GM19324 (cell line): ENCODE results near the gene OR14A16.

ENCODE experiments used
- ATAC-seq: cut with Tn5 transposase; IDR thresholded peaks from one replicate; pipeline ENCODE4 v1.9.1; 2021; ENCODE audit warnings: mild to moderate bottlenecking, moderate library complexity; ENCODE audit not compliant: unreplicated experiment, low FRiP score

The OR14A16 gene, protein sequence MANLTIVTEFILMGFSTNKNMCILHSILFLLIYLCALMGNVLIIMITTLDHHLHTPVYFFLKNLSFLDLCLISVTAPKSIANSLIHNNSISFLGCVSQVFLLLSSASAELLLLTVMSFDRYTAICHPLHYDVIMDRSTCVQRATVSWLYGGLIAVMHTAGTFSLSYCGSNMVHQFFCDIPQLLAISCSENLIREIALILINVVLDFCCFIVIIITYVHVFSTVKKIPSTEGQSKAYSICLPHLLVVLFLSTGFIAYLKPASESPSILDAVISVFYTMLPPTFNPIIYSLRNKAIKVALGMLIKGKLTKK

GRCh38 chr1:247824023-247824422 is at the start of gene OR14A16:
TSS of gene OR14A16 (minus strand) at chr1:247824119. CDS start at chr1:247815729, 8,390 bp downstream.
- no peak for ATAC-seq

- ATAC-seq = no peak
Observed at GRCh38 chr1:247865416-247865815, 41.5 kb upstream of the OR14A16 start.

- no peak for ATAC-seq
Observed at GRCh38 chr1:247864644-247865043, 40.7 kb upstream of the OR14A16 start.

- ATAC-seq = no peak
Observed at GRCh38 chr1:247862756-247863155, 38.8 kb upstream of the OR14A16 start.

- ATAC-seq = no peak
Observed at GRCh38 chr1:247857985-247858619, 34.2 kb upstream of the OR14A16 start.

GRCh38 chr1:247857069-247857984 is 33.4 kb upstream of the OR14A16 start, which contains the start of gene TRIM58:
TSS of gene TRIM58 (plus strand) at chr1:247857187. CDS start at chr1:247857247, 60 bp downstream.
- ATAC-seq = no peak

GRCh38 chr1:247855911-247856310 is 32.0 kb upstream of the OR14A16 start:
- ATAC-seq = no peak

DNA sequence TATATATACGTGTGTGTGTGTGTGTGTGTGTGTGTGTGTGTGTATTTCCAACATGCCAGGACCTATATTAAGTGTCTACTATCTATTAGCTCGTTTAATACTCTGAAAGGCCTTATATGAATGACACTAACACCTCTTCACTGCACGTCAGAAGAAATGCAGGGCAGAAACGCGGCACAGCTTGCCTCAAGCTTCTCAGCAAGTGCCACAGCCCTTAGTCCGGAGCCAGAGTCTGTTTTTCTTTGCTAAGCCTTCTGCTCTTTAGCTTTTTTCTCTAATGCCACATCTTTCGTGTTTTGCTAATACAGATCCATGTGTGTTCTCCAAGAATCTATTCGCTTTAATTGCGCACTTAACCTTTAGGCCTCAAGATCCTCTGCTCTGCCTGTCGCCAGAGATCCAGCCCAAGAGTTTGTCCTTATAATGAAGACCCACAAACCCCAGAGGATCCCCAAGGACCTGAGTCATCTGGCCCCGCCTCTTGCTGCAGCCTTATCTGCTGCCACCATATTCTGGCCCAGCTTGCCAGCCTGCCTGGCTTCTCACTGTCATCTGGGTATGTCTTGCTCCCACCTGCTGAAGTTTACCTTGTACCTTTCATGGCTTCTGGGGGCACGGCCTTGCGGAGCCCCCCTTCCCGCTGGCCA is 31.1 kb upstream of the OR14A16 start:
- no peak for ATAC-seq

DNA sequence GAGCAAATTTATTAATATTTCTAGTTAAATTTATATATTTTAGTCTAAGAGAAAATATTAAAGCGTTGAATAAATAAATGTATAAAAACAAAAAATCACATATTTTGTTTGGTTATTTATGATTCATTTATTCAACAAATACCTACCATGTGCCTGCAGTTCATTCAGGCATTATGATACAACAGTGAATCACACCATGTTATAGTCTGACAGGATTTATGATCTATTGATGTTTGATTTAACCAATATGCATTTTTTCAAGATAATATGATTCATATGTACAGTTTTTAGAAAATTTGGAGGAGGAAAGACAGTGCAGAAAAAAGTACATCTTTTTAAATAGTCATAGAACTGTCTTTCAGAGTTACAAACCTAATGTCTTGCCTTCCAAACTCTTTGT is 25.7 kb upstream of the OR14A16 start:
- ATAC-seq = no peak

DNA sequence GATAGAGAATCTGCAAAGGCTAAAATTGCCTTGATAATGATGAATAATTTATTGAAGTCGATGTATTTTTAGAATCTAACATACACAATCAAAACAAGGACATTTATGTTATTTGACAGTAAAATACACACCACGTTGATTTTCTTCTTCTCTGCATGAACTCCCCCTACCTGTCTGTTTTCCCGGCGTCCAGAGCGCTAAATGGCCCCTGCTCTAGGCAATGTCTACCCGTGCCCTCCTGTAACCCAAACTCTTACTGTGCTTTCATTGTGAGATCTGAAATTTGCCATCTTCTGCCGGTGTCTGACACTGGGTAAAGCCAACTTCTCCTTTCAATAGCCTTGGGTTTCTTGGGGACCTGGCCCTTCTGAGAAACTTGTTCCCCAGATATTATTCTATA is 24.4 kb upstream of the OR14A16 start:
- ATAC-seq = no peak

DNA sequence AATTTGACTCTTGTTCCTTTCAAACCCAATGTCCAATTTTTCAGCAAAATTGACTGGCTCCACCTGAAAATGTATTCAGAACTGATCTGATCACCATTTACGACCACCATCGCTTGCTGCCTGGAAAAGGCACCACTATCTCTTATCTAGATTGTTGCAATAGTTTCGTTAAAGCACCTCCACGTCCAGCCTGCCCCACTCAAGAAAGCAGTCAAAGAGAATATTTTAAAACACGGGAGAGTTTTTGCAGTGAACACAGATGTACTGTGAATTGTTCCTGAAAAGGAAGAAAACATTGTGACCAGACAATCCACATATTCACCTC is 21.7 kb upstream of the OR14A16 start:
- ATAC-seq = no peak

GRCh38 chr1:247845011-247845692 is 21.2 kb upstream of the OR14A16 start:
- ATAC-seq = no peak

- ATAC-seq = no peak
Observed at GRCh38 chr1:247843411-247843810, 19.5 kb upstream of the OR14A16 start.

GRCh38 chr1:247841796-247842195 is 17.9 kb upstream of the OR14A16 start, which contains the start of gene OR11L1:
TSS of gene OR11L1 (minus strand) at chr1:247841896. CDS start at chr1:247841896, 0 bp downstream.
- no peak for ATAC-seq

GRCh38 chr1:247840818-247841217 is 16.9 kb upstream of the OR14A16 start:
- no peak for ATAC-seq

DNA sequence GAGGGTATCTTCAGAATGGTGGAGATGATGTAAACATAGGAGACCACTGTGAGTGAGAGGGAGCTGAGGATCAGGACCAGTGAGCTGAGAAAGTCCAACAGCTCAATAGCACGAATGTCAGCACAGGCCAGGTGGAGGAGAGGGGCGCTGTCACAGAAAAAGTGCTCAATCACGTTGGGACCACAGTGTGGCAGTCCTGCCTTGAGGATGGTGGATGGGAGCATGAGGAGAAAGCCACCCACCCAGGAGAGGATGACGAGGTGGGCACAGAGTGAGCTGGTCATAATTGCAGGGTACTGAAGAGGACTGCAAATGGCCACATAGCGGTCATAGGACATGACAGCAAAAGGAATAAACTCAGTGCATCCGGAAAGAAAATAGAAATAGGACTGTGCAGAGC is 9.7 kb upstream of the OR14A16 start:
- no peak for ATAC-seq

DNA sequence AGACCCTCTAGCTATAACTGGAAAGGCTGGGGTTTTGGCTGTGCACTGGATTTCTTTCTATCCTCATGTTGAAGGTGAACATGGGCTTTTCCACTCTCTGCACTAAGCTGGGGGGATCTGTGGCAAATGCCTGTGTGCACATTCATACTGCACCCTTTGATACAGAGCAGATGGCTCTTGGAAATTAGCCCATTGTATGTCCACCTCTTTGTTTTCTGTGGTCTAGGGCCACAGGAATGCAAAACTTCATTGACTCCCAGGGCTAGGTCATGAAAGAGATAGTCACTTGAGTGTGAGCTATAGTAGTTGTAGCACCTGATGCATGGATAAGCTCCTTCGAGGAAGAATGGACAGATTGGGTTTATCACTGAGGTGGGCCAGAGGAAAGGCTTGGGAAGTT is 5.7 kb upstream of the OR14A16 start:
- no peak for ATAC-seq

- no peak for ATAC-seq
Observed at GRCh38 chr1:247825362-247825761, 1.4 kb upstream of the OR14A16 start.

GRCh38 chr1:247822060-247822459 is 1.9 kb downstream of the OR14A16 start:
- ATAC-seq = no peak

- no peak for ATAC-seq
Observed at GRCh38 chr1:247812637-247813036, 11.3 kb downstream of the OR14A16 start.
